ENCODE measurements around the gene GSTK1.

The GSTK1 gene

DNA sequence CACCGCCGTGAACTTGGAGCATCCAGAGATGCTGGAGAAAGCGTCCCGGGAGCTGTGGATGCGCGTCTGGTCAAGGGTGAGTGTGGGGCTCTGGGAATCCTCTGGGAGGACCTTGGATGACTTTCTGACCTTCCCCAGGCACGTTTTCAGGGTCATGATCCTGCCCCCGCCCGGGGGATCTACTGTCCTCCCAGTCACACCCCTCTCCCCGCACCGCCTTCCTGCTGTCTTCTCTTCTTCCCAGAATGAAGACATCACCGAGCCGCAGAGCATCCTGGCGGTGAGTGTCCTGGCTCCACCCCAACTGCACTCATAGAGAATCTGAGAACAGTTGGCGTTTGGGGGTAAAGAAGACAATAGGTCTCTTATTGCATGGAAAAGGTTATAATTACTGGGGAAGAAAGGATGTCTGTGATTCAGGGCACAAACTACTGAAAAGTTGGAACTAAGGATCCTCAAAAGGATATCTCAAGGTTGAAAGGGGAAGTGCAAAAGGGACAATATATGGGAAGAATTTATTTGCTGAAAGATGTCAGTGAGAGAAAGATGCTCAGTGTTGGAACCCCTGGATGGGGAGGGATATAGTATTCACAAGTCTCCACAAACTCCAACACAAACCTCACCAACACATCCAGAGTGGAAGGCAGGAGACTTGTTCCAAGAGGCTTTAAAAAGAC is 1.9 kb downstream of the GSTK1 start:
- no peak for DNase-seq (ENCODE audit: extremely low read depth, low read depth)
- TF ChIP-seq, protein P1, sequence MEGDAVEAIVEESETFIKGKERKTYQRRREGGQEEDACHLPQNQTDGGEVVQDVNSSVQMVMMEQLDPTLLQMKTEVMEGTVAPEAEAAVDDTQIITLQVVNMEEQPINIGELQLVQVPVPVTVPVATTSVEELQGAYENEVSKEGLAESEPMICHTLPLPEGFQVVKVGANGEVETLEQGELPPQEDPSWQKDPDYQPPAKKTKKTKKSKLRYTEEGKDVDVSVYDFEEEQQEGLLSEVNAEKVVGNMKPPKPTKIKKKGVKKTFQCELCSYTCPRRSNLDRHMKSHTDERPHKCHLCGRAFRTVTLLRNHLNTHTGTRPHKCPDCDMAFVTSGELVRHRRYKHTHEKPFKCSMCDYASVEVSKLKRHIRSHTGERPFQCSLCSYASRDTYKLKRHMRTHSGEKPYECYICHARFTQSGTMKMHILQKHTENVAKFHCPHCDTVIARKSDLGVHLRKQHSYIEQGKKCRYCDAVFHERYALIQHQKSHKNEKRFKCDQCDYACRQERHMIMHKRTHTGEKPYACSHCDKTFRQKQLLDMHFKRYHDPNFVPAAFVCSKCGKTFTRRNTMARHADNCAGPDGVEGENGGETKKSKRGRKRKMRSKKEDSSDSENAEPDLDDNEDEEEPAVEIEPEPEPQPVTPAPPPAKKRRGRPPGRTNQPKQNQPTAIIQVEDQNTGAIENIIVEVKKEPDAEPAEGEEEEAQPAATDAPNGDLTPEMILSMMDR (IDR thresholded peaks at IDR 0.05; ENCODE audit: low read depth, low read length, missing control alignments) = no peak
- H3K4me3 ChIP-seq (replicated peaks; ENCODE audit: low read depth, low read length) = no peak overlapping the region

DNA sequence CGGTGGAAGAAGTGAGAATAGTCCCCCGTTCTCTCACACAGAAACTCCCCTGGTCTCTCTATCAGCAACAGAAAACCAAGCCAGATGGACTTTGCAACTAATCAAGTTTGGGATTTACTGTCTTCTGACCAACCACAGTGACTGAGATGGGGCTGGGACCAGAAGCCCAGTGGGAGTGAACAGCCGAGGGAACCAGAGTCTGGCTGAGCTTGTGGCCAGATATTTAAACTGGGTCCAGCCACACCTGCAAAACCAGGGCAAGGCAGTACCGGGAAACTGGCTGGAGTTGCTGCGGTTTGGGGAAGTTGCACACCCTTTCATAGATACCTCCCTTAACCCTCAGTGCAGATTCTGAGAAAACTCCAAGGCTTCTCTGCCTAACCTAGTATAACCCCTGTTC is 6.0 kb downstream of the GSTK1 start:
- TF ChIP-seq, protein P1 (IDR thresholded peaks at IDR 0.05; ENCODE audit: low read depth, low read length, missing control alignments) = no peak
- no peak overlapping the region for H3K4me3 ChIP-seq (replicated peaks; ENCODE audit: low read depth, low read length)
- DNase-seq (ENCODE audit: extremely low read depth, low read depth) = no peak

GRCh38 chr7:143271240-143271639 is 8.0 kb downstream of the GSTK1 start:
- TF ChIP-seq, protein P1 (IDR thresholded peaks at IDR 0.05; ENCODE audit: low read depth, low read length, missing control alignments) = no peak
- no peak for DNase-seq (ENCODE audit: extremely low read depth, low read depth)
- H3K4me3 ChIP-seq (replicated peaks; ENCODE audit: low read depth, low read length) = no peak overlapping the region

DNA sequence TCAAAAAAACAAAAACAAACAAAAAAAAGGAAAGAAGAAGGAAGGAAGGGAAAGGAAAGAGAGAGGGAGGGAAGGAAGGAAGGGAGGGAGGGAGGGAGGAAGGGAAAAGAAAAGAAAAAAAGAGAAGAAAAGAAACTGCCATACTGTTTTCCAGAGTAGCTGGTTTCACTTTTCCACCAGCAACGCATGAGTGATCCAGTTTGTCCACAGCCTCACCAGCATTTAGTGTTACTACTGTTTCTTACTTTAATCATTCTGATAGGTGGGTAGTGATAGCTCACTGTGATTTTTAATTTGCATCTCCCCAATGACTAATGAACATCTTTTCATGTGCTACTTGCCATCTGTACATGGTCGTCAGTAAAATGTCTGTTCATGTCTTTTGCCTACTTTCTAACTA is 9.6 kb downstream of the GSTK1 start:
- H3K4me3 ChIP-seq (replicated peaks; ENCODE audit: low read depth, low read length) = no peak overlapping the region
- no peak for DNase-seq (ENCODE audit: extremely low read depth, low read depth)
- TF ChIP-seq, protein P1 (IDR thresholded peaks at IDR 0.05; ENCODE audit: low read depth, low read length, missing control alignments) = no peak

DNA sequence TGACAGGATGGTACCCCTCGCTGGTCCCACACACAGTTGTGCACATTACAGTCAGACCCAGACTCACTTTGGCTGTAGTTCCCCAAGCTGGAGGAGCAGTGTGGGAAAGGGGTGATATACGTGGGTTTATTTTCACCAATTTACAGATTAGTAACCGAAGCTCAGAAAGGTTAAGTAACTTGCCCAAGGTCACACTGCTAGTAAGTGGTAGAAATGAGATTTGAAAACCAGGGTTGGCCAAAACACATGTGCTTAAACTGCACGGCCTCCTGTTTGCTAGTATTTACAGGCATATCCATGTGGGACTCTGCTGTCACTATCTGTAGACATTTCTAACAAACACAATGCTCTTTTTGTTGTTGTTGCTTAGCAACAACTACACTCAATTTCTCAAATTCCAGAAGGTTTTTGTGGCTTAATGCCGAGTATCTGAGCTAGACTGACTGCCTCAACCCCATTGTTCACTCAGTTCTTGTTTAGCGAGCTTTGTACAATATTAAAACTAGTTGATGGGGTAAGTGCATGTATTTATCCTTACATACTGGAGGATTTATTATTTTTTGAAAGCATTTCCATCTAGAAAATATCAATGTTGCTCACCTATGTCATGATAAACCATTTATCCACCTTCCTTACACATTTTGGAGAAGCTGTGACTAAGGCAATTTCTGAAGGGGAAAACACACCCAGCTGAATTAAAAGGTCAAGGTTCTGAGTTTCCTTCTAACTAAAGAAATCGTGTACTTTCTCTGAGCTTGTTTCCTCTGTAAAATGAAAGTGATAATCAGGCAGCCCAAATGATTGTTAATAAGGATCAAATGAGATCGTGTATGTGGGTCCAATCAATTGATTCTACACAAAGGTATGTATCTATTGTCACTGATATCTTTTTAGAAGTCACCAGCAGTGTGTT is 16.2 kb downstream of the GSTK1 start:
- H3K4me3 ChIP-seq (replicated peaks; ENCODE audit: low read depth, low read length) = no peak overlapping the region
- DNase-seq (ENCODE audit: extremely low read depth, low read depth) = no peak
- TF ChIP-seq, protein P1 (IDR thresholded peaks at IDR 0.05; ENCODE audit: low read depth, low read length, missing control alignments) = no peak

DNA sequence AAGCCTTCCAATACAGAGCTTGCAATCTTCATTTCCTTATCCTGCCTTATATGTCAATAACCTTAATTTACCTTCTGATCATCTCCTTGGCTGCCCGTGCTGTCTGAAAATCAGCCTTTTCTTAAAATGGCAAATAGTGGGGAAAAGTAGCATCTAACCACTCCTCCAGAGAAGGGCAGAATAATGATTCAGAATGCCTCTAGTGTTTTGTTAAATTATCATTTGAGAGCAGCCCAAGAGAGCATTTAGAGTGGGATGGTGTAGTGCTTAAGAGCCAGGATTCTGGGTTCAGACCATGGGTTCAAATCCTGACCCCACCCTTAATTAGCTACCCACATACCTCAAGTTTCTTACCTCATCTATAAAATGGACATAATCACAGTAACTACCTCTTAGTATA is 16.9 kb downstream of the GSTK1 start:
- no peak for DNase-seq (ENCODE audit: extremely low read depth, low read depth)
- TF ChIP-seq, protein P1 (IDR thresholded peaks at IDR 0.05; ENCODE audit: low read depth, low read length, missing control alignments) = no peak
- H3K4me3 ChIP-seq (replicated peaks; ENCODE audit: low read depth, low read length) = no peak overlapping the region
